Thyroid gland (tissue), 4 donors: ENCODE measurements around the gene ITGA1. TPM values are rescaled to one million over a fixed set of nuclear protein-coding genes. Genes with fewer than 3 reads are reported as not detected.

Experiments
- DNase-seq, 2 donors: peaks; one replicate each; pipeline ENCODE4 v3.0.0-alpha.2; 2019
- H3K27ac ChIP-seq, 3 donors: fragments of 200-600 bp; sonication (generic); 1 replicate in 2 of 3; 2 replicates in 1 of 3; pipeline ENCODE4 v1.5.1; 2016 to 2019; ENCODE audit warnings: mild to moderate bottlenecking in 1 of 3, moderate library complexity in 1 of 3
- H3K27me3 ChIP-seq: fragments of 200-600 bp; sonication (generic); one replicate; pipeline ENCODE4 v1.5.1; 2019
- H3K36me3 ChIP-seq, 2 donors: fragments of 200-600 bp; sonication (generic); one replicate each; pipeline ENCODE4 v1.5.1; 2016 to 2019
- H3K4me1 ChIP-seq, 2 donors: fragments of 200-600 bp; sonication (generic); one replicate each; pipeline ENCODE4 v1.5.1; 2017 to 2019
- H3K4me3 ChIP-seq, 3 donors: fragments of 200-600 bp; sonication (generic); replicated peaks in 1 of 3; 1 replicate in 2 of 3; 2 replicates in 1 of 3; pipeline ENCODE4 v1.5.1; 2016; ENCODE audit warnings: mild to moderate bottlenecking in 1 of 3
- H3K9me3 ChIP-seq: fragments of 200-600 bp; sonication (generic); one replicate; pipeline ENCODE4 v1.5.1; 2017
- CTCF ChIP-seq, 6 experiments: fragments of 200-600 bp in 3 of 6; fragments of 450-650 bp in 3 of 6; sonication (generic) in 3 of 6; IDR thresholded peaks; one replicate each; pipeline ENCODE4 v1.5.1; 2016 to 2019; ENCODE audit warnings: antibody characterized with exemption in 6 of 6, mild to moderate bottlenecking in 2 of 6, inconsistent platforms in 1 of 6, moderate library complexity in 1 of 6
- POLR2A ChIP-seq, 2 donors: fragments of 450-650 bp; IDR thresholded peaks; one replicate each; pipeline ENCODE4 v1.6.1; 2017; ENCODE audit warnings: antibody characterized with exemption in 2 of 2, mild to moderate bottlenecking in 2 of 2, moderate library complexity in 1 of 2
- WGBS, 2 donors: methylation state at CpG; one replicate each; pipeline ENCODE4 v1.1.5; 2017; 5-methylcytosine and 5-hydroxymethylcytosine counted together
- intact Hi-C: fragments of 100-400 bp; cut with DNase I; formaldehyde crosslinking; loops from one replicate; pipeline ENCODE4 v1.15.1; 2023
- total RNA-seq, 4 donors: library from RNA; depleted of rRNA; stranded (reverse); fragments of >200 nt; gene quantifications; one replicate each; pipeline ENCODE4 v1.2.3, GENCODE V29; 2016

The ITGA1 gene
- 10 to 100 TPM; 38.7 to 85.9 (median 52.6) TPM for total RNA-seq

- no peaks in the 10 kb centered on the region for H3K9me3 ChIP-seq
- TF ChIP-seq POLR2A (IDR thresholded peaks at IDR 0.05), result peak in 1 of 2 donors; percentile 78
- peak in 4 of 6 experiments; percentile 22 to 55 (median 47) for TF ChIP-seq CTCF (IDR thresholded peaks at IDR 0.05)
- peaks cover 3 to 8% of the 10 kb centered on the region in 2 donors for H3K4me1 ChIP-seq
- intact Hi-C loops, result loop anchor here (2.0 to 10.0 kb wide), 2 partner anchors 77 to 129 kb away; no protein-coding TSS in a partner anchor
- H3K36me3 ChIP-seq, result no peaks in the 10 kb centered on the region
- H3K27me3 ChIP-seq, result no peaks in the 10 kb centered on the region
- peak within 1 kb of the TSS; percentile 82 to 94 (median 91) for H3K27ac ChIP-seq
- H3K4me3 ChIP-seq, result peak within 1 kb of the TSS; percentile 42 to 78 (median 66)
- peak; percentile 77 for DNase-seq
- 0% methylated on average over 41 to 42 of the region's 61 CpGs for WGBS, 2 donors
Observed at GRCh38 chr5:52787600-52788504, at the start of gene ITGA1, which contains the start of gene PELO. ITGA1 (plus strand) TSS chr5:52787916; CDS start chr5:52788354, 438 bp downstream. PELO (plus strand) TSS chr5:52787916; CDS start chr5:52800395, 12,479 bp downstream.

DNA sequence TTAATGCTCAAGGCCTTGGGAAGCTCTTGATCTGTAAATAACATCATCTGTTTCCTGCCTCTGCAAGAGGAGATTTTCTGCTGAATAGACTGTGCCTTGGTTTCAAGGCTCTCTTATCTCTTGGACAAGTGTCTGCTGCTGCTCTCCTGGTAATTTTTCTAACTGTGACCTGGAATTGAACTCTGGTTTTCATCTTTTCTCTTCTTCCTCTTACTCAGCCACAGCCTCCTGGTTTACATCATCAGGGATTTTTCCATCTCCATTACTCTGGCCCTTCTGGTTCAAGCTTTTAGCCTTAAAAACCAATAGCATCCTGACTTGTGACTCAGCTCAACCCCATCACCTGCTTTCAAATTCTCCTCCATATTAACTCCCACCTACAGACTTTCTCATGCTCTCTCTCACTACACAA, 49.6 kb upstream of the ITGA1 start:
- Histone ChIP-seq H3K27me3 (no peaks in the 10 kb centered on the region), H3K4me1 (no peaks in the 10 kb centered on the region), H3K27ac (no peak overlapping the region), H3K36me3 (no peaks in the 10 kb centered on the region), H3K4me3 (no peak overlapping the region), H3K9me3 (no peaks in the 10 kb centered on the region)
- TF ChIP-seq POLR2A (IDR thresholded peaks at IDR 0.05) (no peak), CTCF (IDR thresholded peaks at IDR 0.05) (no peak)
- DNase-seq, result no peak
- intact Hi-C loops, result no loop called here

DNA sequence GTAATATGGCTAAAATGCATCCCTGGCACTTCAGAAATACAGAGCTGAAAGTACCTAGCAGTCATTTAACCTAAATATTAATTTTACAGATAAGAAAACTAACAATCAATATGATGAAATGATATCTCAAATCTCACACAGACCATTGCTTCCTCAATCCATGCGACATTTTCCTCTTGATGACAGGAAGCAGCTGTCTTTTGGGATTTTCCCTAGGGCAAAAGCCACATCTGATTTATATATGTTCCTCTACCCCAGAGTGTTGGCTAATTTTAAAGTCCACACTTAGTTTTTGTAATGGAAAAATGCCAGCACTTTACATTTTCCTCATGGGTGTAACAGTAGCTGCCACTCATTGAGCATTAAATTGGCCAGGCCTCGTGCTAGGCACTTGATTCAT, 47.7 kb upstream of the ITGA1 start:
- H3K27ac ChIP-seq, result no peak overlapping the region
- 79 to 84% methylated on average over 2 of the region's 2 CpGs for WGBS, 2 donors
- intact Hi-C loops, result no loop called here
- no peaks in the 10 kb centered on the region for H3K36me3 ChIP-seq
- no peak for DNase-seq
- TF ChIP-seq POLR2A (IDR thresholded peaks at IDR 0.05) (no peak), CTCF (IDR thresholded peaks at IDR 0.05) (no peak)
- no peak overlapping the region for H3K4me3 ChIP-seq
- H3K4me1 ChIP-seq, result peaks cover 0 to 3% of the 10 kb centered on the region in 2 donors
- H3K9me3 ChIP-seq, result no peaks in the 10 kb centered on the region
- H3K27me3 ChIP-seq, result no peaks in the 10 kb centered on the region

- WGBS, 2 donors, result 65 to 70% methylated on average over 2 of the region's 2 CpGs
- no peak for DNase-seq
- TF ChIP-seq CTCF (IDR thresholded peaks at IDR 0.05), result no peak
- TF ChIP-seq POLR2A (IDR thresholded peaks at IDR 0.05), result no peak
- Histone ChIP-seq H3K4me3 (no peak overlapping the region), H3K9me3 (no peaks in the 10 kb centered on the region), H3K36me3 (no peaks in the 10 kb centered on the region), H3K27ac (no peak overlapping the region), H3K4me1 (peaks cover 0 to 3% of the 10 kb centered on the region in 2 donors), H3K27me3 (no peaks in the 10 kb centered on the region)
- intact Hi-C loops, result no loop called here
Observed at GRCh38 chr5:52743012-52743411, 44.7 kb upstream of the ITGA1 start.

GRCh38 chr5:52743529-52743928, 44.2 kb upstream of the ITGA1 start:
- WGBS, 2 donors, result 65 to 68% methylated on average over 3 of the region's 3 CpGs
- H3K36me3 ChIP-seq, result no peaks in the 10 kb centered on the region
- no peak overlapping the region for H3K4me3 ChIP-seq
- no peaks in the 10 kb centered on the region for H3K9me3 ChIP-seq
- H3K27me3 ChIP-seq, result no peaks in the 10 kb centered on the region
- H3K4me1 ChIP-seq, result peaks cover 0 to 3% of the 10 kb centered on the region in 2 donors
- intact Hi-C loops, result no loop called here
- H3K27ac ChIP-seq, result peak overlapping the region in 1 of 3 donors; percentile 36
- no peak for DNase-seq
- no peak for TF ChIP-seq POLR2A (IDR thresholded peaks at IDR 0.05)
- no peak for TF ChIP-seq CTCF (IDR thresholded peaks at IDR 0.05)
